Neural cell (in vitro differentiated cells): Measurements from ENCODE around the gene DPP10. TPM values are rescaled to one million over a fixed set of nuclear protein-coding genes. Genes with fewer than 3 reads are reported as not detected.

Experiments used
- H2AFZ ChIP-seq: fragments of 200-600, 300-800 bp; sonication (generic), shearing (Covaris generic); 2 replicates; pipeline ENCODE4 v1.6.0; 2014; ENCODE audit warnings: low read depth, mild to moderate bottlenecking, antibody characterized with exemption, low read length, moderate library complexity
- H3F3A ChIP-seq: fragments of 200-600 bp; shearing (Covaris generic); 2 replicates; pipeline ENCODE4 v1.6.1; 2016; ENCODE audit warnings: mild to moderate bottlenecking, moderate library complexity, mixed read lengths, antibody characterized with exemption, low read length; ENCODE audit not compliant: insufficient read depth, poor library complexity, severe bottlenecking
- H3K27ac ChIP-seq: fragments of 200-600, 300-800 bp; sonication (generic), shearing (Covaris generic); 2 replicates; pipeline ENCODE4 v1.5.1; 2014; ENCODE audit warnings: mild to moderate bottlenecking, low read length, moderate library complexity
- H3K27me3 ChIP-seq: fragments of 300-800, 200-600 bp; sonication (generic), shearing (Covaris generic); 2 replicates; pipeline ENCODE4 v1.6.0; 2014; ENCODE audit warnings: mild to moderate bottlenecking, low read depth, low read length, moderate library complexity; ENCODE audit not compliant: insufficient read depth
- H3K36me3 ChIP-seq: fragments of 300-800, 200-600 bp; sonication (generic), shearing (Covaris generic); 2 replicates; pipeline ENCODE4 v1.5.1; 2014; ENCODE audit warnings: mild to moderate bottlenecking, antibody characterized with exemption, low read length, moderate library complexity; ENCODE audit not compliant: insufficient read depth
- H3K4me2 ChIP-seq: fragments of 300-800, 200-600 bp; sonication (generic), shearing (Covaris generic); 2 replicates; pipeline ENCODE4 v1.6.0; 2014; ENCODE audit warnings: mild to moderate bottlenecking, low read length
- H3K4me3 ChIP-seq: fragments of 300-800, 200-600 bp; sonication (generic), shearing (Covaris generic); 2 replicates; pipeline ENCODE4 v1.5.1; 2014; ENCODE audit warnings: mild to moderate bottlenecking, low read length, moderate library complexity
- H3K79me2 ChIP-seq: fragments of 200-600 bp; shearing (Covaris generic); replicated peaks from 2 replicates; pipeline ENCODE4 v1.6.0; 2014; ENCODE audit warnings: mild to moderate bottlenecking, low read length, moderate library complexity; ENCODE audit not compliant: insufficient read depth
- H3K9ac ChIP-seq: fragments of 300-800, 200-600 bp; sonication (generic), shearing (Covaris generic); 2 replicates; pipeline ENCODE4 v1.6.1; 2016; ENCODE audit warnings: mild to moderate bottlenecking, low read length, mixed read lengths
- H3K9me2 ChIP-seq: fragments of 200-600 bp; shearing (Covaris generic); 2 replicates; pipeline ENCODE4 v1.6.1; 2016; ENCODE audit warnings: mild to moderate bottlenecking, low read length, mixed read lengths; ENCODE audit not compliant: insufficient read depth
- H3K9me3 ChIP-seq: fragments of 200-600, 300-800 bp; sonication (generic), shearing (Covaris generic); 2 replicates; pipeline ENCODE4 v1.6.1; 2016; ENCODE audit warnings: mild to moderate bottlenecking, mixed run types, low read length, moderate library complexity, mixed read lengths
- H4K20me1 ChIP-seq: fragments of 200-600 bp; shearing (Covaris generic); 2 replicates; pipeline ENCODE4 v1.6.1; 2016; ENCODE audit warnings: mild to moderate bottlenecking, mixed run types; ENCODE audit not compliant: insufficient read depth
- CTCF ChIP-seq: fragments of 450-650 bp; IDR thresholded peaks from 2 replicates; pipeline ENCODE4 v1.5.1; 2014; ENCODE audit warnings: antibody characterized with exemption, mild to moderate bottlenecking, moderate library complexity; ENCODE audit not compliant: poor library complexity, severe bottlenecking
- EP300 ChIP-seq: fragments of 450-650 bp; conservative IDR thresholded peaks from 2 replicates; pipeline ENCODE4 v1.6.1; 2014; ENCODE audit warnings: antibody characterized with exemption, mild to moderate bottlenecking, moderate library complexity; ENCODE audit not compliant: poor library complexity, severe bottlenecking
- EZH2 ChIP-seq: fragments of 200-600, 300-800 bp; shearing (Covaris generic), sonication (generic); IDR thresholded peaks from 2 replicates; pipeline ENCODE4 v1.6.1; 2014; ENCODE audit warnings: antibody characterized with exemption, low read length, borderline replicate concordance, mild to moderate bottlenecking; ENCODE audit not compliant: insufficient read depth, poor library complexity, severe bottlenecking
- MXI1 ChIP-seq: fragments of 450-650 bp; conservative IDR thresholded peaks from 2 replicates; pipeline ENCODE4 v1.6.1; 2014; ENCODE audit warnings: antibody characterized with exemption, mild to moderate bottlenecking; ENCODE audit not compliant: poor library complexity, severe bottlenecking
- POLR2AphosphoS5 ChIP-seq: IDR thresholded peaks from 2 replicates; pipeline ENCODE4 v1.6.1; 2012
- RAD21 ChIP-seq: fragments of 450-650 bp; conservative IDR thresholded peaks from 2 replicates; pipeline ENCODE4 v1.6.1; 2014; ENCODE audit warnings: antibody characterized with exemption, mild to moderate bottlenecking, moderate library complexity
- SMC3 ChIP-seq: fragments of 450-650 bp; conservative IDR thresholded peaks from 2 replicates; pipeline ENCODE4 v1.6.1; 2014; ENCODE audit warnings: antibody characterized with exemption, mild to moderate bottlenecking, moderate library complexity; ENCODE audit not compliant: poor library complexity
- TAF1 ChIP-seq: IDR thresholded peaks from 2 replicates; pipeline ENCODE4 v1.6.1; 2012; ENCODE audit warnings: low read depth
- polyA plus RNA-seq: library from polyadenylated mRNA; depleted of rRNA; stranded (reverse); fragments of >200 nt; gene quantifications from 2 replicates; pipeline ENCODE4 v1.2.3, GENCODE V29; 2014
- TF ChIP-seq, protein P1 (sequence below): IDR thresholded peaks from 2 replicates; pipeline ENCODE4 v1.6.1; 2012; ENCODE audit warnings: borderline replicate concordance

The DPP10 gene
- polyA plus RNA-seq, 1 donor from 2014 or later, result 13.9 TPM

GRCh38 chr2:115364093-115364492, 921.7 kb downstream of the DPP10 start:
- H2AFZ ChIP-seq, result no peak overlapping the region
- no peak for TF ChIP-seq POLR2AphosphoS5
- TF ChIP-seq TAF1, result no peak
- TF ChIP-seq MXI1, result no peak
- TF ChIP-seq CTCF, result no peak
- TF ChIP-seq RAD21, result no peak
- TF ChIP-seq, protein P1, sequence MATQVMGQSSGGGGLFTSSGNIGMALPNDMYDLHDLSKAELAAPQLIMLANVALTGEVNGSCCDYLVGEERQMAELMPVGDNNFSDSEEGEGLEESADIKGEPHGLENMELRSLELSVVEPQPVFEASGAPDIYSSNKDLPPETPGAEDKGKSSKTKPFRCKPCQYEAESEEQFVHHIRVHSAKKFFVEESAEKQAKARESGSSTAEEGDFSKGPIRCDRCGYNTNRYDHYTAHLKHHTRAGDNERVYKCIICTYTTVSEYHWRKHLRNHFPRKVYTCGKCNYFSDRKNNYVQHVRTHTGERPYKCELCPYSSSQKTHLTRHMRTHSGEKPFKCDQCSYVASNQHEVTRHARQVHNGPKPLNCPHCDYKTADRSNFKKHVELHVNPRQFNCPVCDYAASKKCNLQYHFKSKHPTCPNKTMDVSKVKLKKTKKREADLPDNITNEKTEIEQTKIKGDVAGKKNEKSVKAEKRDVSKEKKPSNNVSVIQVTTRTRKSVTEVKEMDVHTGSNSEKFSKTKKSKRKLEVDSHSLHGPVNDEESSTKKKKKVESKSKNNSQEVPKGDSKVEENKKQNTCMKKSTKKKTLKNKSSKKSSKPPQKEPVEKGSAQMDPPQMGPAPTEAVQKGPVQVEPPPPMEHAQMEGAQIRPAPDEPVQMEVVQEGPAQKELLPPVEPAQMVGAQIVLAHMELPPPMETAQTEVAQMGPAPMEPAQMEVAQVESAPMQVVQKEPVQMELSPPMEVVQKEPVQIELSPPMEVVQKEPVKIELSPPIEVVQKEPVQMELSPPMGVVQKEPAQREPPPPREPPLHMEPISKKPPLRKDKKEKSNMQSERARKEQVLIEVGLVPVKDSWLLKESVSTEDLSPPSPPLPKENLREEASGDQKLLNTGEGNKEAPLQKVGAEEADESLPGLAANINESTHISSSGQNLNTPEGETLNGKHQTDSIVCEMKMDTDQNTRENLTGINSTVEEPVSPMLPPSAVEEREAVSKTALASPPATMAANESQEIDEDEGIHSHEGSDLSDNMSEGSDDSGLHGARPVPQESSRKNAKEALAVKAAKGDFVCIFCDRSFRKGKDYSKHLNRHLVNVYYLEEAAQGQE, result no peak
- no peak for TF ChIP-seq EP300

GRCh38 chr2:115369400-115369799, 927.0 kb downstream of the DPP10 start:
- no peak overlapping the region for H3K27ac ChIP-seq
- no peaks in the 10 kb centered on the region for H3K27me3 ChIP-seq
- H3K79me2 ChIP-seq, result no peaks in the 10 kb centered on the region
- H2AFZ ChIP-seq, result no peak overlapping the region
- no peak for TF ChIP-seq RAD21
- no peak for TF ChIP-seq TAF1
- TF ChIP-seq POLR2AphosphoS5, result no peak
- TF ChIP-seq CTCF, result no peak
- no peak for TF ChIP-seq SMC3
- no peak for TF ChIP-seq EP300
- TF ChIP-seq MXI1, result no peak
- no peak for TF ChIP-seq EZH2
- TF ChIP-seq, protein P1, result no peak
- H3K9me3 ChIP-seq, result peaks cover 4% of the 10 kb centered on the region
- H4K20me1 ChIP-seq, result no peaks in the 10 kb centered on the region
- no peak overlapping the region for H3K9ac ChIP-seq
- H3K9me2 ChIP-seq, result no peaks in the 10 kb centered on the region
- no peaks in the 10 kb centered on the region for H3F3A ChIP-seq
- H3K36me3 ChIP-seq, result no peaks in the 10 kb centered on the region
- no peak overlapping the region for H3K4me3 ChIP-seq
- no peak overlapping the region for H3K4me2 ChIP-seq

More at GRCh38 chr2:115364093-115364492, 921.7 kb downstream of the DPP10 start:
- Histone ChIP-seq H3K9ac (no peak overlapping the region), H3K9me3 (no peaks in the 10 kb centered on the region), H3K79me2 (no peaks in the 10 kb centered on the region), H3K9me2 (no peaks in the 10 kb centered on the region), H3F3A (no peaks in the 10 kb centered on the region), H3K4me2 (no peak overlapping the region), H3K27ac (no peak overlapping the region), H4K20me1 (no peaks in the 10 kb centered on the region), H3K36me3 (no peaks in the 10 kb centered on the region), H3K4me3 (no peak overlapping the region), H3K27me3 (no peaks in the 10 kb centered on the region)
